Sigmoid colon (tissue), 7 donors: ENCODE results near the gene GAMT. TPM values are rescaled to one million over a fixed set of nuclear protein-coding genes. Genes with fewer than 3 reads are reported as not detected.

ENCODE experiments used
- DNase-seq: peaks from one replicate; pipeline ENCODE4 v3.0.0-alpha.2; 2019
- H3K27ac ChIP-seq, 4 donors: fragments of 200-600 bp; sonication (generic); one replicate each; pipeline ENCODE4 v1.5.1; 2016 to 2019; ENCODE audit warnings: mild to moderate bottlenecking in 1 of 4
- H3K27me3 ChIP-seq, 3 donors: fragments of 200-600 bp; sonication (generic); one replicate each; pipeline ENCODE4 v1.5.1; 2019; ENCODE audit warnings: mild to moderate bottlenecking in 1 of 3
- H3K36me3 ChIP-seq, 4 donors: fragments of 200-600 bp; sonication (generic); one replicate each; pipeline ENCODE4 v1.5.1; 2016 to 2019
- H3K4me1 ChIP-seq, 4 donors: fragments of 200-600 bp; sonication (generic); one replicate each; pipeline ENCODE4 v1.5.1; 2017 to 2019
- H3K4me3 ChIP-seq, 4 donors: fragments of 200-600 bp; sonication (generic); one replicate each; pipeline ENCODE4 v1.5.1; 2017 to 2019; ENCODE audit warnings: mild to moderate bottlenecking in 2 of 4, moderate library complexity in 1 of 4
- H3K9me3 ChIP-seq, 4 donors: fragments of 200-600 bp in 3 of 4; sonication (generic) in 3 of 4; one replicate each; pipeline versions ENCODE4 v1.5.1 to v1.6.1; 2013 to 2019
- EP300 ChIP-seq, 4 donors: sonication (generic); formaldehyde crosslinking; IDR thresholded peaks; one replicate each; pipeline ENCODE4 v1.6.1; 2017; ENCODE audit warnings: antibody characterized with exemption in 4 of 4
- POLR2A ChIP-seq, 2 donors: fragments of 450-650 bp; IDR thresholded peaks; one replicate each; pipeline ENCODE4 v1.6.1; 2016; ENCODE audit warnings: antibody characterized with exemption in 2 of 2, mild to moderate bottlenecking in 2 of 2, moderate library complexity in 2 of 2
- POLR2AphosphoS5 ChIP-seq, 4 donors: sonication (generic); formaldehyde crosslinking; IDR thresholded peaks; one replicate each; pipeline ENCODE4 v1.6.1; 2017; ENCODE audit warnings: antibody characterized with exemption in 4 of 4
- WGBS, 2 donors: extraction: QIAGEN DNeasy Blood & Tissue Kit; methylation state at CpG; one replicate each; pipeline ENCODE4 v1.1.7; 2013; 5-methylcytosine and 5-hydroxymethylcytosine counted together
- intact Hi-C: fragments of 100-400 bp; cut with DNase I; formaldehyde crosslinking; loops from one replicate; pipeline ENCODE4 v1.15.1; 2023
- polyA plus RNA-seq, 3 donors: library from polyadenylated mRNA; stranded (reverse); fragments of 200-250 nt; gene quantifications; one replicate each; pipeline ENCODE4 v1.2.3, GENCODE V29; 2013
- total RNA-seq, 4 donors: library from RNA; depleted of rRNA; stranded (reverse); fragments of >200 nt; gene quantifications; one replicate each; pipeline ENCODE4 v1.1.0, GENCODE V29; 2016
- TF ChIP-seq, protein P1 (sequence below), 4 experiments: fragments of 450-650 bp in 3 of 4; fragments of 200-600 bp in 1 of 4; IDR thresholded peaks; one replicate each; pipeline ENCODE4 v1.5.1; 2016 to 2019; ENCODE audit warnings: antibody characterized with exemption in 4 of 4, mild to moderate bottlenecking in 3 of 4, moderate library complexity in 2 of 4
- donor health status: healthy with polysubstance abuse.
- donor health status: Bipolar disorder and iron deficiency.
- donor health status: healthy.

The GAMT gene
- total and polyA plus RNA-seq, 7 donors = 1.8 to 16.6 (median 7.8) TPM

DNA sequence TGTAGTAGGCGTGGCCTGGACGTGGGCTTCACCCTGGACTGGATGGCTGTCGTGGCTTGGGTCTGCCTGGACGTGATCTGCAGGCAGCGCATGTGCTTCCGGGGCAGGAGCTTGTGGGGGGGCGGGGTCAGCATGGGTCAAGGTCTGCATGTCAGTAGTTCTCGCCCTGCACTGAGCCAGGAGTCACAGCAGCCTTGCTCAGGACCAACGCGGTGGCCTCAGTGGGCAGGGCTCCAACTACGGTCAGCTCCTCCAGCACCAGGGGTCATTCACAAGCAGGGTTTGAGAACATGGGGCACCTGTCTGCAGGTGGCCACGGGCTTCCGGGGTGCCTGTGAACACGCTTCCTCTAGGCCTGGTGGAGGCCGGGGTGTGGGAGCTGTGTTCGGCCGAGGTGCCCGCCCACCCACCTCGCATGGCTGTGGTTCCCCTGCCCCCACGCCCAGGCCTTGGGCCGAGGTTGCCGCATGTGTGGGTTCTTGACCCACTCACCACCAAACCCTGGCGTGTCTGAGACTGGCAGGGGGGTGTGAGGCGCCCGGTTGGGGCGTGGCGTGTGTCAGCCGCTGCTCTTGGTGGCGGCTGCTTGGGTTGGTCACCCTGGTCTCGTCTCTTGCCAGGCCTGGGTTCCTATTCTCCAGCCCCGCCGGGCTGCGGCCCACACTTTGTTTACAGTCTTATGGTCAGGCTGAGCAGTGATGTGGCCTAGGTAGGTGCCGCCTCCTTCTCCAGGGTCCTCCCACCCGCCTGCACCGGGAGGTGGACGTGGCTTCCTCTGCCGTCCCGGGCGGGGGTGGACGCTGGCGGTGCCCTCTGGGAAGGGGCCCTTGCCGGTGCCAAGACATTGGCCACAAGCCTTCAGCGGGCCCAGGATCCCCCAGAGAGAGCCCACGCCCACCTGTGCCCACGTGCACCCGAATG lies 32.0 kb upstream of the GAMT start:
- Histone ChIP-seq H3K9me3 (no peaks in the 10 kb centered on the region), H3K4me3 (no peak overlapping the region), H3K36me3 (peaks cover 34 to 76% (median 51%) of the 10 kb centered on the region in 4 donors), H3K4me1 (peaks cover 0 to 6% (median 5%) of the 10 kb centered on the region in 4 donors), H3K27ac (no peak overlapping the region), H3K27me3 (no peaks in the 10 kb centered on the region)
- intact Hi-C loops = no loop called here
- WGBS, 2 donors = 89 to 92% methylated on average over 47 of the region's 47 CpGs
- DNase-seq = no peak
- TF ChIP-seq, protein P1, sequence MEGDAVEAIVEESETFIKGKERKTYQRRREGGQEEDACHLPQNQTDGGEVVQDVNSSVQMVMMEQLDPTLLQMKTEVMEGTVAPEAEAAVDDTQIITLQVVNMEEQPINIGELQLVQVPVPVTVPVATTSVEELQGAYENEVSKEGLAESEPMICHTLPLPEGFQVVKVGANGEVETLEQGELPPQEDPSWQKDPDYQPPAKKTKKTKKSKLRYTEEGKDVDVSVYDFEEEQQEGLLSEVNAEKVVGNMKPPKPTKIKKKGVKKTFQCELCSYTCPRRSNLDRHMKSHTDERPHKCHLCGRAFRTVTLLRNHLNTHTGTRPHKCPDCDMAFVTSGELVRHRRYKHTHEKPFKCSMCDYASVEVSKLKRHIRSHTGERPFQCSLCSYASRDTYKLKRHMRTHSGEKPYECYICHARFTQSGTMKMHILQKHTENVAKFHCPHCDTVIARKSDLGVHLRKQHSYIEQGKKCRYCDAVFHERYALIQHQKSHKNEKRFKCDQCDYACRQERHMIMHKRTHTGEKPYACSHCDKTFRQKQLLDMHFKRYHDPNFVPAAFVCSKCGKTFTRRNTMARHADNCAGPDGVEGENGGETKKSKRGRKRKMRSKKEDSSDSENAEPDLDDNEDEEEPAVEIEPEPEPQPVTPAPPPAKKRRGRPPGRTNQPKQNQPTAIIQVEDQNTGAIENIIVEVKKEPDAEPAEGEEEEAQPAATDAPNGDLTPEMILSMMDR (IDR thresholded peaks at IDR 0.05) = no peak

DNA sequence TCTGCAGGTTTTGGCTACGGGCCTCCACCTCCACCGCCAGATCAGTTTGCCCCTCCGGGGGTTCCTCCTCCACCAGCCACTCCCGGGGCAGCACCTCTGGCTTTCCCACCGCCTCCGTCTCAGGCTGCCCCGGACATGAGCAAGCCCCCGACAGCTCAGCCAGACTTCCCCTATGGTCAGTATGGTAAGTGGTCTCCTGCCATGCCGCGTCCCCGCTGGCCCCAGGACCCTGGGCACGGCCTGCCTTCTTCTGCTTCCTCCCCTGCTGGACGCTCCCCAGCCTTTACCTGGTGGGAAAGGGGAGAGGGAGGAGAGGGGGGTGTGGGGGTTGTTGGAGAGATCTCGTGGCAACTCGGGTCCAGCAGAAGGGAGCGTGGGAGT lies 31.2 kb upstream of the GAMT start:
- intact Hi-C loops = no loop called here
- peaks cover 34 to 83% (median 51%) of the 10 kb centered on the region in 4 donors for H3K36me3 ChIP-seq

DNA sequence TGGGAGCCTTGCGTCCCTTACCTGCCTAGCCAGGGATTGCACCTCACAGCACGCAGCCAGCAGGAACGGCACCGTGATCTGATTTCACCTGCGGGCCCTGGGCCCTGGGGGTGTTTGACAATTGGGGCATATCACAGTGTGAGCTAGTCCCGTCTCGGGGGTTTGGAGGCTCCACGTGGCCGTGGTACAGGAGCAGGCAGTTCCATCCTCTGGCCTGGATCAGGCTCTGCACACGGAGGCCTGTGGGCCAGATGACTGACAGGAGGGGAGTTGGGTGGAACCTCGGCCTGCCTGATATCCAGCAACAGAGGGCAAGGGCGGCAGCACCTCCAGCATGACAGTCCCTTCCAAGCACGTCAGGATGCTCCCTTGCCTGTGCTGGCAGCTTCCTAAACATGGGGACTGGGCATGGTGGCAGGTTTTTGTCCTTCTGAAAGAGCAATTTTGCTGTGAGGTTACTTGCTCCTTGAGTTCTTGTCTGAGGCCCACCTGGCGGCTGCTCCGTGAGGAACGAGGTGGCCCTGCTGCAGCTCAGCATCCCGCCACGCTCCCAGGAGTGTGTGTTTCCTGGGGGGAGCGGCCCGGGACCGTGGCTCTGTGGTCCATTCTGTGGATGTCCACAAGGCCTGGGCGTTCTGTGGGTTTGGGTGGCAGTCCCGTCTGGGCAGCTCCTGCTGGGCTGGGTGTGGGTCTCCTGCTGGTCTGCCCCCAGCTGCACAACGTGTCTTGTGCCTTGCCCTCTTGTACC lies 30.6 kb upstream of the GAMT start:
- Histone ChIP-seq H3K36me3 (peaks cover 38 to 89% (median 54%) of the 10 kb centered on the region in 4 donors), H3K4me3 (no peak overlapping the region), H3K9me3 (no peaks in the 10 kb centered on the region), H3K27ac (no peak overlapping the region), H3K4me1 (no peaks in the 10 kb centered on the region), H3K27me3 (no peaks in the 10 kb centered on the region)
- intact Hi-C loops = no loop called here
- TF ChIP-seq POLR2AphosphoS5 (IDR thresholded peaks at IDR 0.05) (no peak), POLR2A (IDR thresholded peaks at IDR 0.05) (no peak), EP300 (IDR thresholded peaks at IDR 0.05) (no peak)
- TF ChIP-seq, protein P1 (IDR thresholded peaks at IDR 0.05) = no peak
- 93 to 94% methylated on average over 24 of the region's 24 CpGs for WGBS, 2 donors
- DNase-seq = no peak

More for the DNA sequence above, 31.2 kb upstream of the GAMT start:
- no peak for DNase-seq
- 95 to 96% methylated on average over 16 of the region's 16 CpGs for WGBS, 2 donors
- no peak overlapping the region for H3K4me3 ChIP-seq
- no peaks in the 10 kb centered on the region for H3K27me3 ChIP-seq
- no peak overlapping the region for H3K27ac ChIP-seq
- no peaks in the 10 kb centered on the region for H3K9me3 ChIP-seq
- H3K4me1 ChIP-seq = peaks cover 0 to under 1% (median under 1%) of the 10 kb centered on the region in 4 donors
- TF ChIP-seq POLR2AphosphoS5 (IDR thresholded peaks at IDR 0.05) (no peak), POLR2A (IDR thresholded peaks at IDR 0.05) (no peak), EP300 (IDR thresholded peaks at IDR 0.05) (no peak)
- TF ChIP-seq, protein P1 (IDR thresholded peaks at IDR 0.05) = no peak

DNA sequence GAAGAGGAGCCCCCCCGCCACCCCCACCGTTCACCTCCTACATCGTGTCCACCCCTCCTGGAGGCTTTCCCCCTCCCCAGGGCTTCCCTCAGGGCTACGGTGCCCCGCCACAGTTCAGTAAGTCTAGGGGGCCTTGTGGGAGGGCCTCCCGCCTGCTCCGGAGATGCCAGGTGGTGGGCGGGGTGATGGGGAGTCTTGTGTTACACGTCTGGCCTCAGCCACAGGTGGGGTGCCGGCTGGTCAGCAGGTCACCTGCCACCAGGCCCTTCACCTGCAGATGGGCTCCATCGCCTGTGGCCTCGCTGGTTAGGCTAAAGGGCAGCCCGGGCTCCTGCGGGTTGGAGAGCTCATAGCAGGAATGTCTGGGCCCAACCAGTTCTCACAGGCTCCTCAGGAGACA lies 28.9 kb upstream of the GAMT start:
- H3K27ac ChIP-seq = no peak overlapping the region
- peaks cover 38 to 99% (median 61%) of the 10 kb centered on the region in 4 donors for H3K36me3 ChIP-seq
- TF ChIP-seq POLR2AphosphoS5 (IDR thresholded peaks at IDR 0.05) (no peak), POLR2A (IDR thresholded peaks at IDR 0.05) (no peak), EP300 (IDR thresholded peaks at IDR 0.05) (no peak)
- TF ChIP-seq, protein P1 (IDR thresholded peaks at IDR 0.05) = no peak
- H3K4me3 ChIP-seq = no peak overlapping the region
- no peaks in the 10 kb centered on the region for H3K9me3 ChIP-seq
- H3K27me3 ChIP-seq = no peaks in the 10 kb centered on the region
- no peaks in the 10 kb centered on the region for H3K4me1 ChIP-seq
- no peak for DNase-seq
- WGBS, 2 donors = 87 to 88% methylated on average over 14 of the region's 14 CpGs
- intact Hi-C loops = no loop called here
